Activated T-cell treated with anti-CD3 and anti-CD28 coated beads for 4 hours (primary cell): ENCODE data around the gene GRWD1.

ENCODE experiments used
- DNase-seq: peaks from one replicate; pipeline ENCODE4 v3.0.0-alpha.2; 2020

Gene GRWD1

GRCh38 chr19:48445606-48446481, at the start of gene GRWD1:
GRWD1 (plus strand) TSS chr19:48445983; CDS start chr19:48446006, 23 bp downstream.
- peak; percentile 88 for DNase-seq

- DNase-seq = no peak
These were observed 49.6 kb upstream of the GRWD1 start for GRCh38 chr19:48396016-48396823.

GRCh38 chr19:48396824-48397176, 49.0 kb upstream of the GRWD1 start:
- no peak for DNase-seq

GRCh38 chr19:48397263-48398101, 48.3 kb upstream of the GRWD1 start:
- DNase-seq = no peak

GRCh38 chr19:48398102-48398374, 47.7 kb upstream of the GRWD1 start:
- no peak for DNase-seq

GRCh38 chr19:48398375-48399235, 47.2 kb upstream of the GRWD1 start:
- peak; percentile 72 for DNase-seq

GRCh38 chr19:48400018-48400742, 45.6 kb upstream of the GRWD1 start:
- DNase-seq = no peak

- no peak for DNase-seq
These were observed 44.5 kb upstream of the GRWD1 start for GRCh38 chr19:48401287-48401686.

- DNase-seq = no peak
These were observed 42.2 kb upstream of the GRWD1 start for GRCh38 chr19:48403606-48404005.

GRCh38 chr19:48405010-48405659, 40.6 kb upstream of the GRWD1 start:
- DNase-seq = no peak

- no peak for DNase-seq
These were observed 39.9 kb upstream of the GRWD1 start for GRCh38 chr19:48405850-48406249.

- DNase-seq = no peak
These were observed 31.8 kb upstream of the GRWD1 start for GRCh38 chr19:48413879-48414587.

GRCh38 chr19:48415395-48415794, 30.4 kb upstream of the GRWD1 start:
- peak; percentile 55 for DNase-seq

- DNase-seq = no peak
These were observed 30.0 kb upstream of the GRWD1 start for GRCh38 chr19:48415806-48416221.

- no peak for DNase-seq
These were observed 28.4 kb upstream of the GRWD1 start for GRCh38 chr19:48417421-48417820.

- DNase-seq = no peak
These were observed 27.3 kb upstream of the GRWD1 start for GRCh38 chr19:48418317-48419064.

GRCh38 chr19:48419158-48419920, 26.4 kb upstream of the GRWD1 start:
- peak; percentile 43 for DNase-seq

- no peak for DNase-seq
These were observed 24.2 kb upstream of the GRWD1 start for GRCh38 chr19:48421548-48421947.

- DNase-seq = no peak
These were observed 21.0 kb upstream of the GRWD1 start for GRCh38 chr19:48424694-48425219.
